NCI-H2107 (cell line): ENCODE measurements around the gene SLC35F3.
"Not testable (repeated sequence)": the region's sequence is repeated elsewhere in the genome, so short reads cannot be mapped to it uniquely, and the experiment has no call there.

Source experiments
- DNase-seq: peaks from one replicate; lab custom pipeline; 2025; lab: John Stamatoyannopoulos, UW

The SLC35F3 gene

GRCh38 chr1:233904633-233905415 lies at the start of gene SLC35F3:
Gene SLC35F3 (plus strand): TSS chr1:233904676.
- peak; percentile 23 for DNase-seq

- no peak for DNase-seq
These were observed 45.0 kb upstream of the SLC35F3 start for GRCh38 chr1:233859446-233859845.

GRCh38 chr1:233863901-233864545 lies 40.5 kb upstream of the SLC35F3 start:
- no peak for DNase-seq

GRCh38 chr1:233864578-233864977 lies 39.9 kb upstream of the SLC35F3 start:
- DNase-seq: no peak

- no peak for DNase-seq
These were observed 39.3 kb upstream of the SLC35F3 start for GRCh38 chr1:233865216-233865615.

- no peak for DNase-seq
These were observed 38.6 kb upstream of the SLC35F3 start for GRCh38 chr1:233865902-233866301.

GRCh38 chr1:233867028-233867427 lies 37.4 kb upstream of the SLC35F3 start:
- DNase-seq: no peak

- no peak for DNase-seq
These were observed 36.0 kb upstream of the SLC35F3 start for GRCh38 chr1:233868461-233868860.

GRCh38 chr1:233869680-233870079 lies 34.8 kb upstream of the SLC35F3 start:
- no peak for DNase-seq

- DNase-seq: no peak
These were observed 30.8 kb upstream of the SLC35F3 start for GRCh38 chr1:233873666-233874065.

- DNase-seq: no peak
These were observed 24.6 kb upstream of the SLC35F3 start for GRCh38 chr1:233879841-233880240.

- DNase-seq: no peak
These were observed 20.8 kb upstream of the SLC35F3 start for GRCh38 chr1:233883671-233884070.

GRCh38 chr1:233884461-233885151 lies 19.9 kb upstream of the SLC35F3 start:
- no peak for DNase-seq

GRCh38 chr1:233885196-233885920 lies 19.1 kb upstream of the SLC35F3 start:
- DNase-seq: no peak

- DNase-seq: not testable (repeated sequence)
These were observed 13.3 kb upstream of the SLC35F3 start for GRCh38 chr1:233891151-233891550.

- DNase-seq: no peak
These were observed 6.9 kb upstream of the SLC35F3 start for GRCh38 chr1:233897325-233898162.

GRCh38 chr1:233901495-233901894 lies 3.0 kb upstream of the SLC35F3 start:
- no peak for DNase-seq

GRCh38 chr1:233905416-233906051 lies 1.1 kb downstream of the SLC35F3 start:
- DNase-seq: no peak

GRCh38 chr1:233907151-233907550 lies 2.7 kb downstream of the SLC35F3 start:
- no peak for DNase-seq

GRCh38 chr1:233908092-233908491 lies 3.6 kb downstream of the SLC35F3 start:
- DNase-seq: no peak

- no peak for DNase-seq
These were observed 4.7 kb downstream of the SLC35F3 start for GRCh38 chr1:233909195-233909594.
